ENCODE data around the gene SEMA3E. TPM values are rescaled to one million over a fixed set of nuclear protein-coding genes. Genes with fewer than 3 reads are reported as not detected.
"Not testable (repeated sequence)": the region's sequence is repeated elsewhere in the genome, so short reads cannot be mapped to it uniquely, and the experiment has no call there.

SEMA3E gene
- polyA plus RNA-seq, 1 donor from 2014 or later, result not detected

DNA sequence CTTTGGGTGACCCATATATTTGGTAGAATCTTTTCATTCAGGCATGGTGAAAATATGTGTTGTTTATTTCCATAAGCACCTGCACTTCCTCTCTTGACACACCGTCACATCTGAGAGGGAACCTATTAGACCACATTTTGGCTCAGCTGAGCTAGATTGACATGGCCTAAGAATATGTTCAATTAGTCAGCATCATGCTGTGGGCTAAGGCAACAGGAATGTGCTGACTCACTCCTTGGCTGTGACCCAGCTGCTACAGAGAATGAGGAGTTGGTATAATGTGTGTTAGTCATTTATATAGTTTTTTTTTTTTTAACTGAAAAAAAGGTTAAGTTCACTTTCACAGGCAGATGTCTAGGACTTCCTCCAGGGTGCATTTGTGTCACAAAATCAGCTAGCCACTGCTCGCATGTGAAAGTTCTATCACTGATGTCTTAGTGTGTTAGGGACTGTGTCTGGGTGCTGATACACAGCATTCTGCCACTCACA, 180.6 kb downstream of the SEMA3E start:
- Mint-ChIP-seq H3K27me3 (no peaks in the 10 kb centered on the region), H3K36me3 (no peaks in the 10 kb centered on the region), H3K9me3 (peaks cover 3 to 9% (median 3%) of the 10 kb centered on the region in 3 donors), H3K4me1 (no peaks in the 10 kb centered on the region), H3K4me3 (no peak overlapping the region), H3K27ac (no peak overlapping the region)

DNA sequence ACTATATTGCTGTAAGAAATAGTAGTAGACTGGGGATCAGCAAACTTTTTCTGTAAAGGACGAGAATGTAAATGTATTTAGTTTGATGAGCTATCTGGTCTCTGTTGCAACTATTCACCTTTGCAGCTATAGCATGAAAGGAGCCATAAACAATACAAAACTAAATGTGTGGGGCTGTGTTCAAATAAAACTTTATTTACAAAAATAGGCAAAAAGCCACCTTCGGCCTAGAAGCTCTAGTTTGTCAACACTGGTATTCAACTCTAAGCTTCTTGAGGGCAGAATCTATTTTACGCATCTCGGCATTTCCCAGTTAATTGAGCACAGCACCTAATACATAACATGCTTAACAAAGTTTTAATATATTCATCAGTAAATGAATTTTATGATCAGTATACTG, 181.4 kb downstream of the SEMA3E start:
- no peaks in the 10 kb centered on the region for H3K27me3 Mint-ChIP-seq
- no peaks in the 10 kb centered on the region for H3K36me3 Mint-ChIP-seq
- H3K4me1 Mint-ChIP-seq, result no peaks in the 10 kb centered on the region
- no peak overlapping the region for H3K27ac Mint-ChIP-seq
- H3K9me3 Mint-ChIP-seq, result peaks cover 3 to 9% (median 3%) of the 10 kb centered on the region in 3 donors
- no peak overlapping the region for H3K4me3 Mint-ChIP-seq

DNA sequence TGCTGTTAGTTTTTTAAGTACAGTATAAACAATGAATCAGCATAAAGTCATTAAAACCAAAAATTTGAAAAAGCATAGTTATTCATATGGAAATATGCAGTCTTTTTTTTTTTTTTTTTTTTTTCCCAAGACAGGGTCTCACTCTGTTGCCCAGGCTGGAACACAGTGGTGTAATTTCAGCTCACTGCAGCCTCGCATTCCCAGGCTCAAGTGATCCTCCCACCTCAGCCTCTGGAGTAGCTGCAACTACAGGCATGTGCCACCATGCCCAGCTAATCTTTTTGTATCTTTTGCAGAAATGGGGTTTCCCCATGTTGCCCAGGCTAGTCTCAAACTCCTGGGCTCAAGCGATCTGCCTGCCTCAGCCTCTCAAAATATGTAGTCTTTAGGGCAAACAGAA, 182.0 kb downstream of the SEMA3E start:
- Mint-ChIP-seq H3K27ac (no peak overlapping the region), H3K4me3 (no peak overlapping the region), H3K9me3 (peaks cover 2 to 9% (median 3%) of the 10 kb centered on the region in 3 donors), H3K36me3 (no peaks in the 10 kb centered on the region), H3K27me3 (no peaks in the 10 kb centered on the region), H3K4me1 (no peaks in the 10 kb centered on the region)

DNA sequence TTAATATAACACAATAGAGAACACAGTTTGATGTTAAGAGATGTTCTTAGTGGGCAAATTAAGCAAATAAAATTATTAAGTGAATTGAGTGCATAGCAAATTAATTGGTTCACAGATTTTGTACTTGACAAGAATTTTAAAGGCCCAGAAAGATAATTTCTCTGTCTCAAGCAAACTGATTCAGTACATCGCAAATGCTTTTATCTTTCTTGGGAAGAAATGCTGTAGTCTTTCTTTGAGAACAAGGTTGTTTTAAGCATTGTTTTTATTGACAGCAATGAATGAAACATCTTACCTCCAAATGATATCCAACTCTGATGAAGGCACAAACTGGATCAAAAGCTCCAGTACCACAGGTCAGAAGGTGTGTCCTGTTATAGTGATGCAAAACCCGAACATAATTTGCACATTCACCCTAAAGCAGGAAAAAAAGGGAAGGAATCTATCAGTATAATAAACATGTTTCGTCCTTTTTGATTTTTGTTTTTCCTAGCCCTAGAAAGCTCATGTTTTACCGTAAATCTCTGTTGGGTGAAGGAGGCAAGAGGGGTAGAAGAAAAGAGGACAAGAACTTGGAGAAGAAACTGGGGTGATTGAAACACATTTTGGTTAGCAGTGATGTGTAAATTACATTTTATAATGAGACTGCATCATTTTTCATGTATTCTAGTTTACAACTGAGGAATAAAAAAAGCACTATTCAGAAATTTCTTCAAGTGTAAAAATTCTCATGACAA, 182.6 kb downstream of the SEMA3E start:
- Mint-ChIP-seq H3K4me1 (no peaks in the 10 kb centered on the region), H3K27ac (no peak overlapping the region), H3K27me3 (no peaks in the 10 kb centered on the region), H3K9me3 (peaks cover 2 to 9% (median 3%) of the 10 kb centered on the region in 3 donors), H3K4me3 (no peak overlapping the region), H3K36me3 (no peaks in the 10 kb centered on the region)

DNA sequence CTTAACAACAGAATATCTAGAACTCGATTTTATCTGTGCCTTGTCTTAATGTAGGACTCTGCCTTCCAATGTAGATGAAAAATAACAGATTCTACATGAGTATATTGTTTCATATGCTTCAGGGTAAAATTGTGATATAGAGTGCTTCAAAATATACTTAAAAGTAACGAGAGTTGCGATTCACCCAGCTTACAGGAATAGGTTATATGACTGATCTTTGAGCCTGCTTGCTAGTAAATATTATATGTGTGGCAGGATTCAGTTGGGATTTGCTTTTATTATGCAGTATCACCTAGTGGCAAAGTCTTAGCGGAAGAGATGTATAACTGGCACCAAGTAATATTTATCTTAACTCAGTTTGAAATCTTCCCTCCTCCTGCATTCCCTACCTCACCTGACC, 183.3 kb downstream of the SEMA3E start:
- Mint-ChIP-seq H3K27ac (no peak overlapping the region), H3K9me3 (peaks cover 2 to 13% (median 10%) of the 10 kb centered on the region in 3 donors), H3K4me3 (no peak overlapping the region), H3K27me3 (no peaks in the 10 kb centered on the region), H3K36me3 (no peaks in the 10 kb centered on the region), H3K4me1 (no peaks in the 10 kb centered on the region)

DNA sequence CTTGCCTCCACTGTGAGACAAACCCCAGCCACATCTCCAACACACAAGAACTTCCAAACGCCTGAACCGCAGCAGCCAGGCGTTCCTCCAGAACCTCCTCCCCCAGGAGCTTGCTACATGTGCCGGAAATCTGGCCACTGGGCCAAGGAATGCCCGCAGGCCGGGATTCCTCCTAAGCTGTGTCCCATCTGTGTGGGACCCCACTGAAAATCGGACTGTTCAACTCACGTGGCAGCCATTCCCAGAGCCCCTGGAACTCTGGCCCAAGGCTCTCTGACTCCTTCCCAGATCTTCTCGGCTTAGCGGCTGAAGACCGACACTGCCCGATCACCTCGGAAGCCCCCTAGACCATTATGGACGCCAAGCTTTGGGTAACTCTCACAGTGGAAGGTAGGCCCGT, 187.1 kb downstream of the SEMA3E start:
- H3K36me3 Mint-ChIP-seq, H3K9me3 Mint-ChIP-seq, H3K4me3 Mint-ChIP-seq, H3K27ac Mint-ChIP-seq, H3K27me3 Mint-ChIP-seq, H3K4me1 Mint-ChIP-seq: not testable (repeated sequence)

DNA sequence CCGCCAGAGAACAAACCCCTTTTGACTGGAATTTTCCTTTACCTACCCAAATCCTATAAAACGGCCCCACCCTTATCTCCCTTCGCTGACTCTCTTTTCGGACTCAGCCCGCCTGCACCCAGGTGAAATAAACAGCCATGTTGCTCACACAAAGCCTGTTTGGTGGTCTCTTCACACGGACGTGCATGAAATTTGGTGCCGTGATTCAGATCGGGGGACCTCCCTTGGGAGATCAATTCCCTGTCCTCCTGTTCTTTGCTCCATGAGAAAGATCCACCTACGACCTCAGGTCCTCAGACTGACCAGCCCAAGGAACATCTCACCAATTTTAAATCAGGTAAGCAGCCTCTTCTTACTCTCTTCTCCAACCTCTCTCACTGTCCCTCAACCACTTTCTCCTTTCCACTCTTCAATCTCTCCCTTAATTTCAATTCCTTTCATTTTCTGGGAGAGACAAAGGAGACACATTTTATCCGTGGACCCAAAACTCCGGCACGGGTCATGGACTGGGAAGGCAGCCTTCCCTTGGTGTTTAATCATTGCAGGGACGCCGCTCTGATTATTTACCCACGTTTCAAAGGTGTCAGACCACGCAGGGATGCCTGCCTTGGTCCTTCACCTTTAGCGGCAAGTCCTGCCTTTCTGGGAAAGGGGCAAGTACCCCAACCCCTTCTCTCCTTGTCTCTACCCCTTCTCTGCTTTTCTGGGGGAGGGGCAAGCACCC, 188.8 kb downstream of the SEMA3E start:
- H3K27me3 Mint-ChIP-seq, H3K9me3 Mint-ChIP-seq, H3K27ac Mint-ChIP-seq, H3K4me3 Mint-ChIP-seq, H3K4me1 Mint-ChIP-seq, H3K36me3 Mint-ChIP-seq: not testable (repeated sequence)

DNA sequence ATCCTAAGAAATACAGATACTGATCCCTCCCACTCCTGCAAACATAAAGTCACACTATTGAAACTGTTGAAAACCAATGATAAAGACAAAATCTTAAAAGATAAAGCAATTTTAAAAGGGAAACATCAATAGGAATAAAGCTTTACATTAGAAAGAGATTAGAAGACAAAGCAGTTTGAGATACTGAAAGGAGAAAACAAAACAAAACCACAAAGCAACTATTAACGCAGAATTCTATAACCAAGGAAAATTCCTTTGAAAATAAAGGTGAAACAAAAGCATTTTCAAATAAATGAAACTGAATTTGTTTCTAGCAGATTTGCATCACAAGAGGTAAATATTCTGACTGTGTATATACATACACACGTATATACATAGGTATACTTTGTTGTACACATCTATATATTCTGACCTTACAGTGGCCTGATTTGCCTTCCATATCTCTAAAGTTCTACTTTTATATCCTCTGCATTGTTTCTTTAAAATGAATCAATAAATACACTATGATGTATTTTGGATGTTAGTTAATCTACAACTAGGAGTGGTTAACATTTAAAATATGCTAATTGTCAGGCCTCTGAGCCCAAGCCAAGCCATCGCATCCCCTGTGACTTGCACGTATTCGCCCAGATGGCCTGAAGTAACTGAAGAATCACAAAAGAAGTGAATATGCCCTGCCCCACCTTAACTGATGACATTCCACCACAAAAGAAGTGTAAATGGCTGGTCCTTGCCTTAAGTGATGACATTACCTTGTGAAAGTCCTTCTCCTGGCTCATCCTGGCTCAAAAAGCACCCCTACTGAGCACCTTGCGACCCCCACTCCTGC, 189.6 kb downstream of the SEMA3E start:
- H3K27ac Mint-ChIP-seq, H3K4me3 Mint-ChIP-seq, H3K27me3 Mint-ChIP-seq, H3K36me3 Mint-ChIP-seq, H3K4me1 Mint-ChIP-seq, H3K9me3 Mint-ChIP-seq: not testable (repeated sequence)

DNA sequence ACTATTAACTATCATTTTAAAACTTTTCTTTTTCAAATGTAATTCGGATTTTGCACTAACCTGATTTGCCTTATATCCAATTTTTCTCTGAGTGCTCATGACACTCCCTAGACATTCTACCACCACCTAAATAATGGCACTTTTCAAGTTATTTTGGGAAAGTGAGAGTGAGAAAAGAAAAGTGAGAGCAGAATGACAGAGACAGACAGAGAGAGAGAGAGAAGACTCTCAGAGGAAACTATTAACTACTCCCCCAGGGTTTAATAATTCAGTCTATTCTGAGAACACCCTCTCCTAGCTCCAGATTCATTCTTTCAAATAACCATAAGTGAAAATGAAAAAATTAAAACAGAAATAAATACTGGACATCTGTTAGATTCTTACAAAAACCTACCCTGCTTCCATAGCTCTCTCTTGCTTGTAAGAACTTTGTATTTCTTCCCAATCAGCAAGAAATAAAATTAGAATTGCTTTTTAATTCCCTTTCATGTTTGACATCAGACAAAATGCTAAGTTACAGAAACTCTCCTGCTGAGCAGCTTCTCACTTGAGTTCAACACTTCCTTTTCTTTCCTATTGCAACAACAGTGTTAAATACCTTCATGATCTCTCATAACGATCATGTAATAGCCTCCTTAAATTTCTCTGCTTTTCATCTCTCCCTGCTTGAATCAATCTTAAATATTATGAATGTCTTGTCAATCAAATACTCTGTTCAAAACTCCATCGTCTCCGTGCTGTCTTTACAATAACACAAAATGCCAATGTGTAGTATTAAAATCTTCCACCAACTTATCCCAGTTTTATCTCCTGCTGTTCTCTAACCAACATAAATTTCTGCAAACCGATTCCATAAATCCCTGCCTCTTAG, 191.7 kb downstream of the SEMA3E start:
- Mint-ChIP-seq H3K36me3 (no peaks in the 10 kb centered on the region), H3K27me3 (no peaks in the 10 kb centered on the region), H3K27ac (no peak overlapping the region), H3K4me3 (no peak overlapping the region), H3K9me3 (peaks cover 0 to 7% (median 4%) of the 10 kb centered on the region in 3 donors), H3K4me1 (no peaks in the 10 kb centered on the region)

DNA sequence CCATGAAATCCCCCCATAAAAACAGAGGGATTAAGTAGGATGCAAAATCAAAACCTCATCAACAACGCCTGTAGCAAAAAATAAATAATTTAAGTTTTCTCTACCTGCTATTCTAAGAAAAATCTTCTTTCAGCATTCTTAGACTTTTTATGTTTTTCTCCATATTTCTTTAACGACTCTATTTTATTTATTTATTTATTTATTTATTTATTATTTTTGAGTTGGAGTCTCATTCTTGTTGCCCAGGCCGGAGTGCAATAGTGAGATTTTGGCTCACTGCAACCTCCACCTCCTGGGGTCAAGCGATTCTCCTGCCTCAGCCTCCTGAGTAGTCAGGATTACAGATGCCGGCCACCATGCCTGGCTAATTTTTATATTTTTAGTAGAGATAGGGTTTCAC, 192.5 kb downstream of the SEMA3E start:
- Mint-ChIP-seq H3K9me3 (peaks cover 0 to 7% (median 4%) of the 10 kb centered on the region in 3 donors), H3K36me3 (no peaks in the 10 kb centered on the region), H3K27me3 (no peaks in the 10 kb centered on the region), H3K4me1 (no peaks in the 10 kb centered on the region), H3K27ac (no peak overlapping the region), H3K4me3 (no peak overlapping the region)

DNA sequence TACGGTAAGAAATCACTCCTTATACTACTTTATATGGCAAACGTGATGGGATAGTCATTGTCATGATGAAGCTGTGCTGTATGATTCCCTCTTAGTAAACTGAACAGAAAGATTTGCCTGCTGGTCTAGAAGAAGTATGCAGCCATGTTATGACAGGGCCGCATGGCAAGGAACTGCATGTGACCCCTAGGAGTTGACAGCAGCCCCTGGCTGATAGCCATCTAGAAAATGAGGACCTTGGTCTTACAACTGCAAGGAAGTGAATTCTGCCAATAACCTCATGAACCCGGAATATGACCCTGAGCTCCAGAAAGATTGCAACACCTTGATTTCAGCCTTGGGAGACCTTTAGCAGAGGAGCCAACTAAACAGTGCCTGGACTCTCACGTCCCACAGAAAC, 193.3 kb downstream of the SEMA3E start:
- H3K4me1 Mint-ChIP-seq, result no peaks in the 10 kb centered on the region
- no peaks in the 10 kb centered on the region for H3K27me3 Mint-ChIP-seq
- H3K27ac Mint-ChIP-seq, result no peak overlapping the region
- no peaks in the 10 kb centered on the region for H3K36me3 Mint-ChIP-seq
- no peaks in the 10 kb centered on the region for H3K9me3 Mint-ChIP-seq
- H3K4me3 Mint-ChIP-seq, result no peak overlapping the region

DNA sequence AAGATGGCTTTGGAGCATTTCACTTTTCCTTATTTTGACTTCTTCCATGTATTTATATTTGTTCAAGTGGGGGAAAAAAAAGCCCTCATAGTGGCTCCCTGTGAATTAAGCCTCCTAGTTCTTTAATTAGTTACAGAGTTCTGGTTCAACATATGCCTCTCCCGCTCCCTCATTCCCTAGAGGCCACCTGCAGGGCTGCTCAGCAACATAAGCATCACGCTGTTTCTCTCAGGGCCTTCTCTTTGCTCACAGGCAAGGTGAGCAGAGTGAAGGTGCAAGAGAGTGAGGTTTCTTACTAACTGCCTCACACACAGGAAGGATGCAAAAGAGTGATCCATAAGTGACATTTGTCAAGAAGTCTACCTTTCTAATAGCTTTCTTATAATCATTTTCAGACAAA, 196.7 kb downstream of the SEMA3E start:
- Mint-ChIP-seq H3K4me1 (no peaks in the 10 kb centered on the region), H3K27me3 (no peaks in the 10 kb centered on the region), H3K36me3 (no peaks in the 10 kb centered on the region), H3K27ac (no peak overlapping the region), H3K9me3 (peaks cover 0 to 6% (median 2%) of the 10 kb centered on the region in 3 donors), H3K4me3 (no peak overlapping the region)

DNA sequence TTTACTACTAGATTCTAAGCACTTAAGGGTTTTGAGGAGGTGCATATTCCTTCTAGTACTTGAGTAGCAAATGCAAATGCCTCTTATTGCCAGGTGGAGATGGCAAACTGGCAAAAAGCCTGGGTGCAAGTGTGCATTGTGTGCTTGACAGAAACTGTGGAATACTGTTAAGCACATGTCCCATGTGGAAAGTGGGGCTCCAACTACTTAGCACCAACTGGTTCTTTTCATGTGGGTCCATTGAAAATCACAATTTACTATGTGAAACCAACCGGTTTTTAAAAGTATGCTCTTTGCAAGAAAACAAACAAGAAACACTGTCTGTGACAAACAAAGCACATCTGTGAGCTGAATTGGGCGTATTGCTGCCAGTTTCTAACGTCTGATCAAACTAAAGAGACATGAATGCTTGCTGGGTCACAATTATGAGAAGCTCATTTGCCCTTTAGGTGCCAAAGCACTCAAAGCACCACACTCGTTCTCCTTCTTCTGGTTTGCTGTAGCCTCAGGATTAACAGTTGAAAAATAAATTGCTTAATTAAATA, 197.4 kb downstream of the SEMA3E start:
- Mint-ChIP-seq H3K4me1 (no peaks in the 10 kb centered on the region), H3K36me3 (no peaks in the 10 kb centered on the region), H3K27me3 (no peaks in the 10 kb centered on the region), H3K4me3 (no peak overlapping the region), H3K27ac (no peak overlapping the region), H3K9me3 (peaks cover 0 to 6% (median 2%) of the 10 kb centered on the region in 3 donors)

DNA sequence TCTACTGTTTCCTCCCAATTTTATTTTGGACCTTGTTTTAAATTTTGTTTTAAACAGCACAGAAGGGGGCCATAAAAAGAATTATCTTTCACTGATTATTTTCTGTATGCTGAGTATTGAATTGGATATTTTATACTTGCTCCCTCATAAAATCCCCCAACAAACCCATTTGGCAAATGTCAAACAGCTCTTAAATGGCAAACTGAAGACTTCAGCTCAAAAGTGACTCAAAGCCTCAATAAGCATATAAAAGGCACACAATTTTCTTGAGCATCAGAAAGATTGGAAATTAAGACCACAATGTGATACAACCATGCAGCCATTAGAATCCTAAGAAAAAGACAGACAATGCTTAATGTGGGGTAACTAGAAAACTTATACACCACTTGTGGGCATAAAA, 199.2 kb downstream of the SEMA3E start:
- H3K36me3 Mint-ChIP-seq, result no peaks in the 10 kb centered on the region
- no peak overlapping the region for H3K4me3 Mint-ChIP-seq
- H3K4me1 Mint-ChIP-seq, result no peaks in the 10 kb centered on the region
- H3K27me3 Mint-ChIP-seq, result no peaks in the 10 kb centered on the region
- peaks cover 0 to 6% (median 3%) of the 10 kb centered on the region in 3 donors for H3K9me3 Mint-ChIP-seq
- no peak overlapping the region for H3K27ac Mint-ChIP-seq
